GM23338 (cell line): Measurements from ENCODE around the gene BRSK1.

Experiments used
- CTCF ChIP-seq, 2 experiments: fragments of 200-600 bp in 1 of 2; sonication (generic) in 1 of 2; conservative IDR thresholded peaks; 2 replicates each; pipeline versions ENCODE4 v1.5.1 to v1.6.1; 2016 to 2017; ENCODE audit warnings: antibody characterized with exemption in 2 of 2, low read depth in 2 of 2, mild to moderate bottlenecking in 2 of 2, moderate library complexity in 1 of 2
- EZH2 ChIP-seq: fragments of 200-600 bp; sonication (generic); IDR thresholded peaks from one replicate; pipeline ENCODE4 v1.8.0; 2017; ENCODE audit warnings: antibody characterized with exemption, mild to moderate bottlenecking, low read depth; ENCODE audit not compliant: unreplicated experiment
- EZH2phosphoT487 ChIP-seq: fragments of 200-600 bp; sonication (generic); IDR thresholded peaks from one replicate; pipeline ENCODE4 v1.8.1; 2018; ENCODE audit warnings: antibody characterized with exemption; ENCODE audit not compliant: unreplicated experiment
- JUNB ChIP-seq: IDR thresholded peaks from one replicate; pipeline ENCODE4 v1.6.1; 2016; ENCODE audit warnings: antibody characterized with exemption; ENCODE audit not compliant: unreplicated experiment
- POLR2AphosphoS5 ChIP-seq: IDR thresholded peaks from 2 replicates; pipeline ENCODE4 v1.6.1; 2016; ENCODE audit warnings: antibody characterized with exemption, low read depth
- REST ChIP-seq: IDR thresholded peaks from one replicate; pipeline ENCODE4 v1.6.1; 2018; ENCODE audit warnings: antibody characterized with exemption; ENCODE audit not compliant: unreplicated experiment

GRCh38 chr19:55279340-55279739 lies 4.5 kb upstream of the BRSK1 start:
- TF ChIP-seq CTCF (conservative IDR thresholded peaks at IDR 0.05; ENCODE audit: low read depth in 2 of 2) (no peak), REST (no peak), JUNB (no peak), EZH2 (no peak), POLR2AphosphoS5 (no peak), EZH2phosphoT487 (no peak)
